Parathyroid adenoma (tissue), 2 donors: ENCODE data around the gene SLC9A9.

Experiments used
- H2AFZ ChIP-seq: fragments of 300-600 bp; sonication (generic); one replicate; pipeline ENCODE4 v1.7.0; 2017; ENCODE audit warnings: antibody characterized with exemption, mild to moderate bottlenecking
- H3K27ac ChIP-seq: fragments of 300-600 bp; sonication (generic); one replicate; pipeline ENCODE4 v1.7.0; 2017
- H3K27me3 ChIP-seq: fragments of 300-600 bp; sonication (generic); one replicate; pipeline ENCODE4 v1.7.0; 2017; ENCODE audit warnings: low read length; ENCODE audit not compliant: control insufficient read depth, insufficient read depth
- H3K36me3 ChIP-seq: fragments of 300-600 bp; sonication (generic); one replicate; pipeline ENCODE4 v1.7.0; 2017; ENCODE audit warnings: low read length; ENCODE audit not compliant: control insufficient read depth, insufficient read depth
- H3K4me1 ChIP-seq: fragments of 300-600 bp; sonication (generic); one replicate; pipeline ENCODE4 v1.7.0; 2017; ENCODE audit warnings: control low read depth
- H3K4me2 ChIP-seq: fragments of 300-600 bp; sonication (generic); one replicate; pipeline ENCODE4 v1.7.0; 2017; ENCODE audit warnings: low read length
- H3K4me3 ChIP-seq: fragments of 300-600 bp; sonication (generic); one replicate; pipeline ENCODE4 v1.7.0; 2017; ENCODE audit warnings: low read depth, low read length
- H3K79me2 ChIP-seq: fragments of 300-600 bp; sonication (generic); one replicate; pipeline ENCODE4 v1.7.0; 2017; ENCODE audit warnings: control low read depth
- H3K9ac ChIP-seq: fragments of 300-600 bp; sonication (generic); one replicate; pipeline ENCODE4 v1.7.0; 2017; ENCODE audit warnings: mild to moderate bottlenecking
- H3K9me3 ChIP-seq: fragments of 300-600 bp; sonication (generic); one replicate; pipeline ENCODE4 v1.7.0; 2017; ENCODE audit warnings: low read length; ENCODE audit not compliant: control insufficient read depth
- TF ChIP-seq, protein P1 (sequence below): fragments of 300-600 bp; sonication (generic); IDR thresholded peaks from one replicate; pipeline ENCODE4 v1.7.0; 2017; ENCODE audit warnings: antibody characterized with exemption, mild to moderate bottlenecking
- donor health status: primary hyperparathyroidism.

SLC9A9 gene

DNA sequence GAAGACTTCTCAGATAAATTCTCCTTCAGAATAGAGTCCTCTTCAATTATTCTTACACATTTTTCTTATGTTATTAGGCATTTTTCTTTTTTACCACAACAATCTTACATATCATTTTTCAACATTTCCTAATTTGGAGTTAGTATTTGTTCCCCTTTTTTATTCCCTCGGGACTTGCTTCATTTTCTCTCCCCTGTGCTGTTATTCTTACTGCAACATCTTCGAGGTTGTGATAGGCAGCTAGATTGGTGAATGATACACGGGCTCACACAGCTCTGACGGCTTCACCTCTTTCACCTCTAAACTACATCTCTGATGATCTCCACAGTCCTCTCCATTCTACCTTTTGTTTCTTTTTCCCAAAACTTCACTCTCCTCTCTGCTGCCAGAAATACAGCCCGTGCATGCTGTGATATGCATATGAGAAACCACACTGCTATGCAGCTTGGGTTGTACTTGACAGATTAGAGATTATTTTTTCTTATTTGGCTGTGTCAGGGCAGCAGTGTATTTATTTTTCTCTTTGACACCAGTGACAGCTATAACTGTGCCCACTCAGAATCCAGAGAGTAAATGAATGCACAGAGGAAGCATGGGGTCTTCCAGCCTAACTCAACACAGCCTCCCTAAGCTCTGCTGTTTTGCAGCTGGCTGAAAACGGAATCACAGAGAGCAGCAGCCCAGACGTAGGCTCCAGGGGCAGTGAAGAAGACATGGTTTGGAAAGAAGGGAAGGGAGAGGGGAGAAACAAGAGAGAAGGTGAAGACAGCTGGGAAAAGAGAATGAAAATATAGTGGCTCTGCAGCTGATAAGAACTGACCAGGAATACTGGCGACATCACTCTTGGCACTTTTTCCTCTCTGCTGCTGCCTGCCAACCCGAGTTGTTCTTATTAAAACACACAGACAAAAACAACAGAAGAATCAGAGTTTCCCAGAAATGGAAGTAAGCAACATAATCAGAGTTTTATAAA is 61.8 kb downstream of the SLC9A9 start:
- H3K4me1 ChIP-seq = no peaks in the 10 kb centered on the region
- H3K9ac ChIP-seq = no peak overlapping the region
- H3K4me3 ChIP-seq = no peak overlapping the region
- no peaks in the 10 kb centered on the region for H3K9me3 ChIP-seq
- TF ChIP-seq, protein P1, sequence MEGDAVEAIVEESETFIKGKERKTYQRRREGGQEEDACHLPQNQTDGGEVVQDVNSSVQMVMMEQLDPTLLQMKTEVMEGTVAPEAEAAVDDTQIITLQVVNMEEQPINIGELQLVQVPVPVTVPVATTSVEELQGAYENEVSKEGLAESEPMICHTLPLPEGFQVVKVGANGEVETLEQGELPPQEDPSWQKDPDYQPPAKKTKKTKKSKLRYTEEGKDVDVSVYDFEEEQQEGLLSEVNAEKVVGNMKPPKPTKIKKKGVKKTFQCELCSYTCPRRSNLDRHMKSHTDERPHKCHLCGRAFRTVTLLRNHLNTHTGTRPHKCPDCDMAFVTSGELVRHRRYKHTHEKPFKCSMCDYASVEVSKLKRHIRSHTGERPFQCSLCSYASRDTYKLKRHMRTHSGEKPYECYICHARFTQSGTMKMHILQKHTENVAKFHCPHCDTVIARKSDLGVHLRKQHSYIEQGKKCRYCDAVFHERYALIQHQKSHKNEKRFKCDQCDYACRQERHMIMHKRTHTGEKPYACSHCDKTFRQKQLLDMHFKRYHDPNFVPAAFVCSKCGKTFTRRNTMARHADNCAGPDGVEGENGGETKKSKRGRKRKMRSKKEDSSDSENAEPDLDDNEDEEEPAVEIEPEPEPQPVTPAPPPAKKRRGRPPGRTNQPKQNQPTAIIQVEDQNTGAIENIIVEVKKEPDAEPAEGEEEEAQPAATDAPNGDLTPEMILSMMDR = no peak
- H3K4me2 ChIP-seq = no peak overlapping the region
- H3K79me2 ChIP-seq = no peaks in the 10 kb centered on the region
- no peaks in the 10 kb centered on the region for H3K27me3 ChIP-seq
- H2AFZ ChIP-seq = no peak overlapping the region
- peaks cover 2% of the 10 kb centered on the region for H3K36me3 ChIP-seq
- no peak overlapping the region for H3K27ac ChIP-seq

- H3K79me2 ChIP-seq = no peaks in the 10 kb centered on the region
- no peak overlapping the region for H3K27ac ChIP-seq
- H2AFZ ChIP-seq = no peak overlapping the region
- H3K4me3 ChIP-seq = no peak overlapping the region
- H3K4me1 ChIP-seq = no peaks in the 10 kb centered on the region
- H3K36me3 ChIP-seq = no peaks in the 10 kb centered on the region
- H3K4me2 ChIP-seq = no peak overlapping the region
- no peaks in the 10 kb centered on the region for H3K9me3 ChIP-seq
- TF ChIP-seq, protein P1 = no peak
- no peaks in the 10 kb centered on the region for H3K27me3 ChIP-seq
- H3K9ac ChIP-seq = no peak overlapping the region
Observed at GRCh38 chr3:143784446-143784845, 63.8 kb downstream of the SLC9A9 start.

GRCh38 chr3:143783851-143784370 is 64.4 kb downstream of the SLC9A9 start:
- no peak overlapping the region for H3K4me3 ChIP-seq
- H2AFZ ChIP-seq = no peak overlapping the region
- no peak overlapping the region for H3K9ac ChIP-seq
- H3K79me2 ChIP-seq = no peaks in the 10 kb centered on the region
- H3K27ac ChIP-seq = no peak overlapping the region
- H3K27me3 ChIP-seq = no peaks in the 10 kb centered on the region
- no peaks in the 10 kb centered on the region for H3K9me3 ChIP-seq
- H3K4me2 ChIP-seq = no peak overlapping the region
- TF ChIP-seq, protein P1 = no peak
- no peaks in the 10 kb centered on the region for H3K4me1 ChIP-seq
- no peaks in the 10 kb centered on the region for H3K36me3 ChIP-seq

DNA sequence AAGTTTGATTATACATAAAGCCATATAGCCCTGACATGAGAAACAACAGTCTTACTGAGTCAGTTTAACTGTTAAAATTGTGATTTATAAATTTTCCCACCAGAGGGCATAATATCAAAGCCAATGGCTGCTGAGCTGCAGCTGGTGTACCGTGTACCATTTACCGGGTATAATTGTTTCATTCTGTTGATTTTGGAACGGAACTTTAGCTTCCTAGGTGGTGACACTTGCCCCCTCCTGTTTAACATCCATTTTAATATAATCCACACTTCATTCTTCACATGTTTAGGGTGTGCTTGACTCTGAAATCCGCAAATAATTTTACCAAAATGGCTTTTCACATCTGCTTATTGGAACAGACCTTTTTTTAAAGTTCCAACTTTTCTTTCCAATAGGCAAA is 72.8 kb downstream of the SLC9A9 start:
- peak overlapping the region; percentile 36 for H2AFZ ChIP-seq
- H3K9me3 ChIP-seq = no peaks in the 10 kb centered on the region
- TF ChIP-seq, protein P1 = peak; percentile 41
- H3K27me3 ChIP-seq = no peaks in the 10 kb centered on the region
- H3K4me2 ChIP-seq = peak overlapping the region; percentile 60
- H3K27ac ChIP-seq = no peak overlapping the region
- H3K36me3 ChIP-seq = no peaks in the 10 kb centered on the region
- H3K4me1 ChIP-seq = no peaks in the 10 kb centered on the region
- H3K4me3 ChIP-seq = peak overlapping the region; percentile 9
- H3K79me2 ChIP-seq = no peaks in the 10 kb centered on the region
- no peak overlapping the region for H3K9ac ChIP-seq
